GM12801 (cell line): ENCODE data around the gene HNRNPAB.

Experiments
- CTCF ChIP-seq: IDR thresholded peaks from one replicate; pipeline ENCODE4 v1.5.1; 2011; ENCODE audit warnings: control low read depth; ENCODE audit not compliant: insufficient read length; ENCODE audit errors: extremely low read depth

HNRNPAB gene

DNA sequence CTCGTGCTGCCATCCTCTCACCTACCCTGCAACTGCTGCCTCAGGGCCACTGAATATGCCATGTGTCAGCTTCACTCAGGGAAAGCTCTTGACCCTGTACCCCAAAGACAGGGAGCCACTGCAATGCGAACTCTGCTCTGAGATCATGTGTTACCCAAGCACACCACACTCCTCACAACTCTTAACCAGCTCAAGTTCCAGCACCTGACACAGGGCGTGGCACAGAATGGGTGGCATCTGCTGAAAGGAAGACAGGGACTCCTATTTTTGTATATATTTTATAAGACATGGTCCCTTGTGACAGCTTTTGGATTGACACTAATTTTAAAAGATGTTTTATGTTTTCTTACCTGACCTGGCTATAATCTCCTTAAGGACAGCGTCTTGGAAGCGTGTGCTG is 17.5 kb downstream of the HNRNPAB start:
- no peak for TF ChIP-seq CTCF

- TF ChIP-seq CTCF, result no peak
Observed at GRCh38 chr5:178222292-178222691, 18.0 kb downstream of the HNRNPAB start.

DNA sequence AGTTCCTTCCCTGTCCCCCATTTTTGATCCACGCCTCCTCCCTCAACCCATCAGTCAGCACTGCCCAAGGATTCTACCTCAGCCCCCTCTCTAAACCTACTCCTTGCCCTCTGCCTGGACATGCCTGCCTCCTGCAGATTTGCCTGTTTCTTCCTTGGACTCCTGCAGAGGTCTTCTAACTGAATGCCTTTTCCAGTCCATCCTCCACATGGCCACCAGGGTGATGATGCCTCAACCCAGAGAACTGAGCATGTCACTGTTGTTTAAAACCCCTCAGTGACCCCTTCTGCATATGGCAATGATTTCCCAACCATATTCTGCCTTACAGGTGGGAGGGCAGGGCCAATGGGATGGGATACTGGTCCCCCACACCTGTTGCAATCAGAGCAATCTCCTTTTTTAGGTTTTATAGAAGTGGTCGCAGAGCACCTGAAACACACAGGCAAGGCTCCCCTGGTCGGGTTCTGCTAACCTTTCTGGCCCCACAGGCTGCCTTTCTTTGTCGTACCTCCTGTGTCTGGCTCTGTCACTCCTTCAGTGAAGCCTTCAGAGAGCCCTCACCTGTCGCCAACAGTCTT is 19.0 kb downstream of the HNRNPAB start:
- no peak for TF ChIP-seq CTCF

DNA sequence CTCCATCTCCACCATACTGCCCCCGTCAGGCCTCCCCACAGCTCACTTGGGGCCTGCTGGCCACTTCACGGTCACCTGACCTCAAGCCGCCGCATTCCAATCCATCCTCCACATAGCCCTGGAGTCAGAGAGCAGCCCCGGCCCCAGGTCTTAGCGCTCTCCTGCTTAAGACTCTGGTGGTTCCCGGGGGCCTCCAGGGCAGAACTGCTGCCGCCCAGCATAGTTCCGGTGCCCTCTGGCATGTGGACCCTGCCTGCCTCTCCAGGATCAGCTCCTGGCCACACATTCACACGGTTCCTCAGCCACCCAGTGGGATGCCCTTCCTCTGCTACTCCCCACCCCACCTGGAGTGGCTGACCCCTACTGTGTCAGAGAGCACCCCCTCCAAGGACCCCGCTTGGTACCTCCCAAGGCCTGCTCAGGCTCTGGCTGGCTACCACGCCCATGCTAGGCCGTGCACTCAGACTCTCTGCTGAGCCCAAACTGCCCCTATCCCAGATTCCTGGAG is 19.5 kb downstream of the HNRNPAB start:
- no peak for TF ChIP-seq CTCF

- no peak for TF ChIP-seq CTCF
Observed at GRCh38 chr5:178224403-178224802, 20.1 kb downstream of the HNRNPAB start.

DNA sequence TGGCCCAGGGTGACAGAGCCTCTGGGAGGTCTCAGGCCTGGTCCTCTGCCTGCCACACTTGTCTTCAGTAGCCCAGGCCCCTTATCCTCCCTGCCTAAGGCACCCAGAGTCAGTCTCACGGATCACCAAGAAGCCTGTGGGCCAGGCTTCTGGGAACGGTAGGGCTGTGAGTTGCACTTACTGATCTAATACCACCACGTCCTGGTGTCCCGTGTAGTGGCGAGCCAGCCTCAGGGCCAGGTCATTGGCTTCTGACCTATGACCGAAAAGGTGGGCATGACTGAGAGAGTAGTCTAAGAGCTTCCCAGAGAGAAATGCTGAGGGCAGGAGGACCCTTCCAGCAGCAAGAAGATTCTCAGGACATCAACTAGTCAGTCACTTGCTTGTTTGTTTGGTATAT is 20.8 kb downstream of the HNRNPAB start:
- no peak for TF ChIP-seq CTCF

DNA sequence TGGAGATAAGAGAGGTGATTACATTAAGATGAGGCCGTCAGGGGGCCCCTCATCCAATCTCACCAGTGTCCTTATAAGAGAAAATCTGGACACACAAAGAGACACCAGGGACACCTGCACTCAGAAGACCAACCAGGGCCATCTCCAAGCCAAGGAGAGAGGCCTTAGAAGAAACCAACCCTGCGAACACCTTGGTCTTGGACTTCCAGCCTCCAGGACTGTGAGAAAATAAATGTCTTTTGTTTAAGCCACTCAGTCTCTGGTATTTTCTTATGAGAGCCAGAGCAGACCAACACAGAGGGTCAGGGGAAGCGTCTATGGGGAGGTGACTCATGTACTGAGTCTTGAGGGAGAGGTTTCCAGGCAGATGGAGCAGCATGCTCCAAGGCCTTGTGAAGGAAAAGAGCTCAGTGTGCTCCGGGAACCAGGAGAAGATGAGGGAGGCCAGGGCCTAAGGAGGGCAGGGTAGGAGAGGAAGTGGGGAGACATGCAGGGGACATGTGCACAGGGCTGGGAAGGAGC is 22.9 kb downstream of the HNRNPAB start:
- TF ChIP-seq CTCF, result no peak
